ENCODE measurements around the gene TDRD5.

GRCh38 chr1:179591592-179592580, at the start of gene TDRD5:
- no peak for TF ChIP-seq CTCF (IDR thresholded peaks at IDR 0.05; ENCODE audit: insufficient read depth, low read depth, low read length)
- TF ChIP-seq EZH2 (IDR thresholded peaks at IDR 0.05; ENCODE audit: insufficient read depth, low read length), result peak; percentile 26
